ENCODE results near the gene ADAMTSL1. TPM values are rescaled to one million over a fixed set of nuclear protein-coding genes. Genes with fewer than 3 reads are reported as not detected.

Gene ADAMTSL1
- total and polyA plus RNA-seq, 2 experiments from 2014 or later: 2.3 to 5.0 TPM

DNA sequence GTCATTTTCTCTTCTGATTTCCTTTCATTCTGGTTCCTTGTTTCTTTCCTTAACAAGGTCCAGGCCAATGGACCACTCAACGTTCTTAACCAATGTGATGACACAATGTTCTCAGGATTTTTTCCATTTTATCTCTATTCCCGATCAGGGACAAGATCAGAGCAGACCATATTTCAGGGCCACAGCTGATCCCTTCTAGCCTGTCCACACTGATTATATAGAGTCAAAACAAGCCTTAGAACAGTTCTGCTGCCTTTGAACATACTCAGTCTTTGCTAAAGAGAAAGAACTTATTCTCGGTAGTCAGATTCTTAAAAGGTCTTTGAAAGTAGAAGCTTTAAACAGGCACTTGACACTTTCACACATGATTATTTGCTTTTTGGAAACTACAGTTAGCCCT is 188.4 kb downstream of the ADAMTSL1 start:
- Mint-ChIP-seq H3K36me3 (ENCODE audit: low read depth) (no peaks in the 10 kb centered on the region), H3K27me3 (ENCODE audit: insufficient read depth, low read depth, poor library complexity) (no peaks in the 10 kb centered on the region), H3K4me3 (no peak overlapping the region), H3K27ac (no peak overlapping the region), H3K4me1 (no peaks in the 10 kb centered on the region), H3K9me3 (no peaks in the 10 kb centered on the region)
- no peaks in the 10 kb centered on the region for H3K36me3 ChIP-seq (ENCODE audit: insufficient read depth)
- no peaks in the 10 kb centered on the region for H3K9me2 ChIP-seq (ENCODE audit: insufficient read depth)
- DNase-seq (ENCODE audit: low spot score): no peak
- no peak overlapping the region for H3K4me2 ChIP-seq
- H3K4me3 ChIP-seq: no peak overlapping the region
- H3K79me2 ChIP-seq (replicated peaks; ENCODE audit: insufficient read depth): no peaks in the 10 kb centered on the region
- H3K27ac ChIP-seq (ENCODE audit: low read depth): no peak overlapping the region
- no peaks in the 10 kb centered on the region for H3F3A ChIP-seq (replicated peaks; ENCODE audit: low read depth)
- ATAC-seq: no peak
- no peak overlapping the region for H2AFZ ChIP-seq
- TF ChIP-seq EZH2 (IDR thresholded peaks at IDR 0.05; ENCODE audit: low read depth, unreplicated experiment): no peak
- H3K4me1 ChIP-seq (ENCODE audit: insufficient read depth): no peaks in the 10 kb centered on the region
- H4K20me1 ChIP-seq (replicated peaks; ENCODE audit: insufficient read depth): no peaks in the 10 kb centered on the region
- H3K27me3 ChIP-seq (ENCODE audit: insufficient read depth): no peaks in the 10 kb centered on the region

DNA sequence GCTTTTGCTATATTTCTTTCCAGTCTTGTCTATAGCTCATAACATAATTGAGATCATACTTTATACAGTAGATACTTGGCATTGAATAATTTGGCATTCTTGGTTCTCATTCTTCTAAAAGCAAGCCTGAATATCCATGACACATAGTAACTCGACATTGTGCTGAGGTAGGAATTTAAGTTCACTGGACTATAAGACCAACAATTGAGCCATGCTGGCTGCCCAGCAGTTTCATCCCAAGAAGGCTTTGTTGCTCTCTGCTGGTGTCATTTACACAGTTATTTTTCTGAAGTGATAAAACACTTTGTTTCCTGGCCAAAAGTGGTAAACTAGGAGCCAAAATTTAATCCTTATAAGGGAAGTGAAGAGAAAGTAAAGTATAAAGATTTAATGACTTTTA is 192.0 kb downstream of the ADAMTSL1 start:
- ATAC-seq (no peak), DNase-seq (ENCODE audit: low spot score) (no peak)
- Histone ChIP-seq H3K4me2 (no peak overlapping the region), H3F3A (replicated peaks; ENCODE audit: low read depth) (no peaks in the 10 kb centered on the region), H3K79me2 (replicated peaks; ENCODE audit: insufficient read depth) (no peaks in the 10 kb centered on the region), H3K4me1 (ENCODE audit: insufficient read depth) (no peaks in the 10 kb centered on the region), H2AFZ (no peak overlapping the region), H3K9me2 (ENCODE audit: insufficient read depth) (no peaks in the 10 kb centered on the region), H3K27ac (ENCODE audit: low read depth) (no peak overlapping the region), H3K36me3 (ENCODE audit: insufficient read depth) (no peaks in the 10 kb centered on the region), H3K4me3 (no peak overlapping the region), H4K20me1 (replicated peaks; ENCODE audit: insufficient read depth) (no peaks in the 10 kb centered on the region), H3K27me3 (ENCODE audit: insufficient read depth) (no peaks in the 10 kb centered on the region)
- no peak for TF ChIP-seq JUNB (IDR thresholded peaks at IDR 0.05; ENCODE audit: unreplicated experiment)
- TF ChIP-seq, protein P1, sequence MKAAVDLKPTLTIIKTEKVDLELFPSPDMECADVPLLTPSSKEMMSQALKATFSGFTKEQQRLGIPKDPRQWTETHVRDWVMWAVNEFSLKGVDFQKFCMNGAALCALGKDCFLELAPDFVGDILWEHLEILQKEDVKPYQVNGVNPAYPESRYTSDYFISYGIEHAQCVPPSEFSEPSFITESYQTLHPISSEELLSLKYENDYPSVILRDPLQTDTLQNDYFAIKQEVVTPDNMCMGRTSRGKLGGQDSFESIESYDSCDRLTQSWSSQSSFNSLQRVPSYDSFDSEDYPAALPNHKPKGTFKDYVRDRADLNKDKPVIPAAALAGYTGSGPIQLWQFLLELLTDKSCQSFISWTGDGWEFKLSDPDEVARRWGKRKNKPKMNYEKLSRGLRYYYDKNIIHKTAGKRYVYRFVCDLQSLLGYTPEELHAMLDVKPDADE (IDR thresholded peaks at IDR 0.05): no peak
- TF ChIP-seq CREB1 (CRISPR knock-in tag; IDR thresholded peaks at IDR 0.05; ENCODE audit: low read depth): no peak
- TF ChIP-seq, protein P2, sequence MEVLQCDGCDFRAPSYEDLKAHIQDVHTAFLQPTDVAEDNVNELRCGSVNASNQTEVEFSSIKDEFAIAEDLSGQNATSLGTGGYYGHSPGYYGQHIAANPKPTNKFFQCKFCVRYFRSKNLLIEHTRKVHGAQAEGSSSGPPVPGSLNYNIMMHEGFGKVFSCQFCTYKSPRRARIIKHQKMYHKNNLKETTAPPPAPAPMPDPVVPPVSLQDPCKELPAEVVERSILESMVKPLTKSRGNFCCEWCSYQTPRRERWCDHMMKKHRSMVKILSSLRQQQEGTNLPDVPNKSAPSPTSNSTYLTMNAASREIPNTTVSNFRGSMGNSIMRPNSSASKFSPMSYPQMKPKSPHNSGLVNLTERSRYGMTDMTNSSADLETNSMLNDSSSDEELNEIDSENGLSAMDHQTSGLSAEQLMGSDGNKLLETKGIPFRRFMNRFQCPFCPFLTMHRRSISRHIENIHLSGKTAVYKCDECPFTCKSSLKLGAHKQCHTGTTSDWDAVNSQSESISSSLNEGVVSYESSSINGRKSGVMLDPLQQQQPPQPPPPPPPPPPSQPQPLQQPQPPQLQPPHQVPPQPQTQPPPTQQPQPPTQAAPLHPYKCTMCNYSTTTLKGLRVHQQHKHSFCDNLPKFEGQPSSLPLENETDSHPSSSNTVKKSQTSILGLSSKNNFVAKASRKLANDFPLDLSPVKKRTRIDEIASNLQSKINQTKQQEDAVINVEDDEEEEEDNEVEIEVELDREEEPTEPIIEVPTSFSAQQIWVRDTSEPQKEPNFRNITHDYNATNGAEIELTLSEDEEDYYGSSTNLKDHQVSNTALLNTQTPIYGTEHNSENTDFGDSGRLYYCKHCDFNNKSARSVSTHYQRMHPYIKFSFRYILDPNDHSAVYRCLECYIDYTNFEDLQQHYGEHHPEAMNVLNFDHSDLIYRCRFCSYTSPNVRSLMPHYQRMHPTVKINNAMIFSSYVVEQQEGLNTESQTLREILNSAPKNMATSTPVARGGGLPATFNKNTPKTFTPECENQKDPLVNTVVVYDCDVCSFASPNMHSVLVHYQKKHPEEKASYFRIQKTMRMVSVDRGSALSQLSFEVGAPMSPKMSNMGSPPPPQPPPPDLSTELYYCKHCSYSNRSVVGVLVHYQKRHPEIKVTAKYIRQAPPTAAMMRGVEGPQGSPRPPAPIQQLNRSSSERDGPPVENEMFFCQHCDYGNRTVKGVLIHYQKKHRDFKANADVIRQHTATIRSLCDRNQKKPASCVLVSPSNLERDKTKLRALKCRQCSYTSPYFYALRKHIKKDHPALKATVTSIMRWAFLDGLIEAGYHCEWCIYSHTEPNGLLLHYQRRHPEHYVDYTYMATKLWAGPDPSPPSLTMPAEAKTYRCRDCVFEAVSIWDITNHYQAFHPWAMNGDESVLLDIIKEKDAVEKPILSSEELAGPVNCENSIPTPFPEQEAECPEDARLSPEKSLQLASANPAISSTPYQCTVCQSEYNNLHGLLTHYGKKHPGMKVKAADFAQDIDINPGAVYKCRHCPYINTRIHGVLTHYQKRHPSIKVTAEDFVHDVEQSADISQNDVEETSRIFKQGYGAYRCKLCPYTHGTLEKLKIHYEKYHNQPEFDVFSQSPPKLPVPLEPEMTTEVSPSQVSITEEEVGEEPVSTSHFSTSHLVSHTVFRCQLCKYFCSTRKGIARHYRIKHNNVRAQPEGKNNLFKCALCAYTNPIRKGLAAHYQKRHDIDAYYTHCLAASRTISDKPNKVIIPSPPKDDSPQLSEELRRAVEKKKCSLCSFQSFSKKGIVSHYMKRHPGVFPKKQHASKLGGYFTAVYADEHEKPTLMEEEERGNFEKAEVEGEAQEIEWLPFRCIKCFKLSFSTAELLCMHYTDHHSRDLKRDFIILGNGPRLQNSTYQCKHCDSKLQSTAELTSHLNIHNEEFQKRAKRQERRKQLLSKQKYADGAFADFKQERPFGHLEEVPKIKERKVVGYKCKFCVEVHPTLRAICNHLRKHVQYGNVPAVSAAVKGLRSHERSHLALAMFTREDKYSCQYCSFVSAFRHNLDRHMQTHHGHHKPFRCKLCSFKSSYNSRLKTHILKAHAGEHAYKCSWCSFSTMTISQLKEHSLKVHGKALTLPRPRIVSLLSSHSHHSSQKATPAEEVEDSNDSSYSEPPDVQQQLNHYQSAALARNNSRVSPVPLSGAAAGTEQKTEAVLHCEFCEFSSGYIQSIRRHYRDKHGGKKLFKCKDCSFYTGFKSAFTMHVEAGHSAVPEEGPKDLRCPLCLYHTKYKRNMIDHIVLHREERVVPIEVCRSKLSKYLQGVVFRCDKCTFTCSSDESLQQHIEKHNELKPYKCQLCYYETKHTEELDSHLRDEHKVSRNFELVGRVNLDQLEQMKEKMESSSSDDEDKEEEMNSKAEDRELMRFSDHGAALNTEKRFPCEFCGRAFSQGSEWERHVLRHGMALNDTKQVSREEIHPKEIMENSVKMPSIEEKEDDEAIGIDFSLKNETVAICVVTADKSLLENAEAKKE (CRISPR knock-in tag; IDR thresholded peaks at IDR 0.05): no peak
- no peak for TF ChIP-seq STAT1 (IDR thresholded peaks at IDR 0.05; ENCODE audit: unreplicated experiment)
- no peak for TF ChIP-seq ZNF331 (CRISPR knock-in tag; IDR thresholded peaks at IDR 0.05; ENCODE audit: low read depth)
- TF ChIP-seq, protein P3, sequence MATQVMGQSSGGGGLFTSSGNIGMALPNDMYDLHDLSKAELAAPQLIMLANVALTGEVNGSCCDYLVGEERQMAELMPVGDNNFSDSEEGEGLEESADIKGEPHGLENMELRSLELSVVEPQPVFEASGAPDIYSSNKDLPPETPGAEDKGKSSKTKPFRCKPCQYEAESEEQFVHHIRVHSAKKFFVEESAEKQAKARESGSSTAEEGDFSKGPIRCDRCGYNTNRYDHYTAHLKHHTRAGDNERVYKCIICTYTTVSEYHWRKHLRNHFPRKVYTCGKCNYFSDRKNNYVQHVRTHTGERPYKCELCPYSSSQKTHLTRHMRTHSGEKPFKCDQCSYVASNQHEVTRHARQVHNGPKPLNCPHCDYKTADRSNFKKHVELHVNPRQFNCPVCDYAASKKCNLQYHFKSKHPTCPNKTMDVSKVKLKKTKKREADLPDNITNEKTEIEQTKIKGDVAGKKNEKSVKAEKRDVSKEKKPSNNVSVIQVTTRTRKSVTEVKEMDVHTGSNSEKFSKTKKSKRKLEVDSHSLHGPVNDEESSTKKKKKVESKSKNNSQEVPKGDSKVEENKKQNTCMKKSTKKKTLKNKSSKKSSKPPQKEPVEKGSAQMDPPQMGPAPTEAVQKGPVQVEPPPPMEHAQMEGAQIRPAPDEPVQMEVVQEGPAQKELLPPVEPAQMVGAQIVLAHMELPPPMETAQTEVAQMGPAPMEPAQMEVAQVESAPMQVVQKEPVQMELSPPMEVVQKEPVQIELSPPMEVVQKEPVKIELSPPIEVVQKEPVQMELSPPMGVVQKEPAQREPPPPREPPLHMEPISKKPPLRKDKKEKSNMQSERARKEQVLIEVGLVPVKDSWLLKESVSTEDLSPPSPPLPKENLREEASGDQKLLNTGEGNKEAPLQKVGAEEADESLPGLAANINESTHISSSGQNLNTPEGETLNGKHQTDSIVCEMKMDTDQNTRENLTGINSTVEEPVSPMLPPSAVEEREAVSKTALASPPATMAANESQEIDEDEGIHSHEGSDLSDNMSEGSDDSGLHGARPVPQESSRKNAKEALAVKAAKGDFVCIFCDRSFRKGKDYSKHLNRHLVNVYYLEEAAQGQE (IDR thresholded peaks at IDR 0.05; ENCODE audit: unreplicated experiment): no peak
- TF ChIP-seq, protein P4, sequence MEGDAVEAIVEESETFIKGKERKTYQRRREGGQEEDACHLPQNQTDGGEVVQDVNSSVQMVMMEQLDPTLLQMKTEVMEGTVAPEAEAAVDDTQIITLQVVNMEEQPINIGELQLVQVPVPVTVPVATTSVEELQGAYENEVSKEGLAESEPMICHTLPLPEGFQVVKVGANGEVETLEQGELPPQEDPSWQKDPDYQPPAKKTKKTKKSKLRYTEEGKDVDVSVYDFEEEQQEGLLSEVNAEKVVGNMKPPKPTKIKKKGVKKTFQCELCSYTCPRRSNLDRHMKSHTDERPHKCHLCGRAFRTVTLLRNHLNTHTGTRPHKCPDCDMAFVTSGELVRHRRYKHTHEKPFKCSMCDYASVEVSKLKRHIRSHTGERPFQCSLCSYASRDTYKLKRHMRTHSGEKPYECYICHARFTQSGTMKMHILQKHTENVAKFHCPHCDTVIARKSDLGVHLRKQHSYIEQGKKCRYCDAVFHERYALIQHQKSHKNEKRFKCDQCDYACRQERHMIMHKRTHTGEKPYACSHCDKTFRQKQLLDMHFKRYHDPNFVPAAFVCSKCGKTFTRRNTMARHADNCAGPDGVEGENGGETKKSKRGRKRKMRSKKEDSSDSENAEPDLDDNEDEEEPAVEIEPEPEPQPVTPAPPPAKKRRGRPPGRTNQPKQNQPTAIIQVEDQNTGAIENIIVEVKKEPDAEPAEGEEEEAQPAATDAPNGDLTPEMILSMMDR (conservative IDR thresholded peaks at IDR 0.05; ENCODE audit: low read depth in 2 of 2): no peak
- Mint-ChIP-seq H3K27me3 (ENCODE audit: insufficient read depth, low read depth, poor library complexity) (no peaks in the 10 kb centered on the region), H3K36me3 (ENCODE audit: low read depth) (no peaks in the 10 kb centered on the region), H3K9me3 (no peaks in the 10 kb centered on the region), H3K27ac (no peak overlapping the region), H3K4me1 (peaks cover 14% of the 10 kb centered on the region), H3K4me3 (no peak overlapping the region)
